Measurements from ENCODE around the gene GP9. TPM values are rescaled to one million over a fixed set of nuclear protein-coding genes. Genes with fewer than 3 reads are reported as not detected.

GP9 gene
- total and polyA plus RNA-seq, 9 of the 15 experiments (the other 6 are each of a cell fraction or from before 2014, with no cell fraction given), result not detected

DNA sequence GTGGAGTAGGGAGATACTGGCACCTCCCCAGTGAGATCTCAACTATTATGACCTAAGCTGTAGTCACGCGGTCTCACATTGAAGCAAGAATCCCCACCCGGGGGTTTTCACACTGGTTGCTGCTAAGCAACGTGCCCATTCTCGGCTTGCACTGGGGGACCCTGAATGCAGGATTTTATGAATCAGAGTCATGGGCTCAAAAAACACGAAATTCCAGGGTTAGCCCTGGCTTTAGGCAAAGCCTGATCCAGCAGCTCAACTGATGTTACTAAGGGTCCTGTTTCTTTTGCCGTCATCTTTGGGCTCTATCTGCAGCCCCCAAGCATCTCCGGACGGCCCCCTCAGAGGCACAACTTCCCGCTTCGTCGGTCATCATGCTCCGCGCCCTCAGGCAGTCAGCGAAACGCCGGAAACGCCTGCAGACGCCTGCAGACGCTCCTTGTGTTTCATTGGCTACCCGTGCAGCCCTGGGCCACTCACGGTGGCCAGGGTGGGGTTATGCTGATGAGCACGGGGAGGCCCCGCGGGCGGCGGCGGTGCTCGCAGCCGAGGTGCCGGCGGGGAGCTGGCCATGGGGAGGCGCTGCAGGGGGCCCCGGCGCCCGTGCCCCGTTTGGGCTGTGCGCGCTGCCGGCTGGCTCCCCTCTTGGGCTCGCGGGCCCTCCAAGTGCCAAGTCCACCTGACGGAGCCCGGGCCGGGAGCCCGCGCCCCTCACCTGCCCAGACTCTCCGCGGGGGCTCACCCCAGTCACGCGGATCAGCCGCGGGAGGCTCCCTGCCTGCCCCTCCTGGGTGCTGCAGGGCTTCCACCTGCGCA lies 33.6 kb upstream of the GP9 start (continued):
- TF ChIP-seq PML (IDR thresholded peaks at IDR 0.05; ENCODE audit: low read length) (peak; percentile 50; the same call in 1 of the 2 replicates), RNF2 (IDR thresholded peaks at IDR 0.05) (0 out of 2 replicates have a peak, but pooled peaks have one; percentile 41), ZNF232 (CRISPR knock-in tag; IDR thresholded peaks at IDR 0.05) (no peak), PTBP1 (IDR thresholded peaks at IDR 0.05; ENCODE audit: low read depth, low read length) (no peak), TOE1 (IDR thresholded peaks at IDR 0.05; ENCODE audit: borderline replicate concordance) (no peak), TOE1 (CRISPR knock-in tag; IDR thresholded peaks at IDR 0.05; ENCODE audit: borderline replicate concordance, low read depth) (no peak), ZNF354B (CRISPR knock-in tag; IDR thresholded peaks at IDR 0.05) (no peak), ZSCAN32 (CRISPR knock-in tag; IDR thresholded peaks at IDR 0.05) (no peak), ATF7 (IDR thresholded peaks at IDR 0.05) (peak; percentile 66), TEAD1 (CRISPR knock-in tag; IDR thresholded peaks at IDR 0.05) (peak in 1 of 2 experiments; percentile 79; a peak in 2 of 4 replicates), GTF2E2 (tag; IDR thresholded peaks at IDR 0.05) (no peak), L3MBTL2 (IDR thresholded peaks at IDR 0.05) (peak; percentile 98)
- TF ChIP-seq, protein P1, sequence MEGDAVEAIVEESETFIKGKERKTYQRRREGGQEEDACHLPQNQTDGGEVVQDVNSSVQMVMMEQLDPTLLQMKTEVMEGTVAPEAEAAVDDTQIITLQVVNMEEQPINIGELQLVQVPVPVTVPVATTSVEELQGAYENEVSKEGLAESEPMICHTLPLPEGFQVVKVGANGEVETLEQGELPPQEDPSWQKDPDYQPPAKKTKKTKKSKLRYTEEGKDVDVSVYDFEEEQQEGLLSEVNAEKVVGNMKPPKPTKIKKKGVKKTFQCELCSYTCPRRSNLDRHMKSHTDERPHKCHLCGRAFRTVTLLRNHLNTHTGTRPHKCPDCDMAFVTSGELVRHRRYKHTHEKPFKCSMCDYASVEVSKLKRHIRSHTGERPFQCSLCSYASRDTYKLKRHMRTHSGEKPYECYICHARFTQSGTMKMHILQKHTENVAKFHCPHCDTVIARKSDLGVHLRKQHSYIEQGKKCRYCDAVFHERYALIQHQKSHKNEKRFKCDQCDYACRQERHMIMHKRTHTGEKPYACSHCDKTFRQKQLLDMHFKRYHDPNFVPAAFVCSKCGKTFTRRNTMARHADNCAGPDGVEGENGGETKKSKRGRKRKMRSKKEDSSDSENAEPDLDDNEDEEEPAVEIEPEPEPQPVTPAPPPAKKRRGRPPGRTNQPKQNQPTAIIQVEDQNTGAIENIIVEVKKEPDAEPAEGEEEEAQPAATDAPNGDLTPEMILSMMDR (IDR thresholded peaks at IDR 0.05 in 2 of 3, conservative IDR thresholded peaks at IDR 0.05 in 1 of 3; ENCODE audit: insufficient read depth in 2 of 3, low read depth in 1 of 3, low read length in 3 of 3), result peak; percentile 69 to 79 (median 74)
- TF ChIP-seq, protein P2, sequence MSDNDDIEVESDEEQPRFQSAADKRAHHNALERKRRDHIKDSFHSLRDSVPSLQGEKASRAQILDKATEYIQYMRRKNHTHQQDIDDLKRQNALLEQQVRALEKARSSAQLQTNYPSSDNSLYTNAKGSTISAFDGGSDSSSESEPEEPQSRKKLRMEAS (CRISPR knock-in tag; IDR thresholded peaks at IDR 0.05), result peak; percentile 85
- TF ChIP-seq, protein P3, sequence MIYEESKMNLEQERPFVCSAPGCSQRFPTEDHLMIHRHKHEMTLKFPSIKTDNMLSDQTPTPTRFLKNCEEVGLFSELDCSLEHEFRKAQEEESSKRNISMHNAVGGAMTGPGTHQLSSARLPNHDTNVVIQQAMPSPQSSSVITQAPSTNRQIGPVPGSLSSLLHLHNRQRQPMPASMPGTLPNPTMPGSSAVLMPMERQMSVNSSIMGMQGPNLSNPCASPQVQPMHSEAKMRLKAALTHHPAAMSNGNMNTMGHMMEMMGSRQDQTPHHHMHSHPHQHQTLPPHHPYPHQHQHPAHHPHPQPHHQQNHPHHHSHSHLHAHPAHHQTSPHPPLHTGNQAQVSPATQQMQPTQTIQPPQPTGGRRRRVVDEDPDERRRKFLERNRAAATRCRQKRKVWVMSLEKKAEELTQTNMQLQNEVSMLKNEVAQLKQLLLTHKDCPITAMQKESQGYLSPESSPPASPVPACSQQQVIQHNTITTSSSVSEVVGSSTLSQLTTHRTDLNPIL (CRISPR knock-in tag; IDR thresholded peaks at IDR 0.05), result no peak
